Skeletal muscle cell (primary cell): ENCODE measurements around the gene RAET1G.
"Not testable (repeated sequence)": the region's sequence is repeated elsewhere in the genome, so short reads cannot be mapped to it uniquely, and the experiment has no call there.

Experiments used
- DNase-seq: peaks from one replicate; pipeline ENCODE4 v3.0.0-alpha.2; 2010; ENCODE audit warnings: low read depth
- H3K4me3 ChIP-seq: 2 replicates; pipeline ENCODE4 v1.5.1; 2011; ENCODE audit warnings: low read depth, mild to moderate bottlenecking, control low read depth, low read length, moderate library complexity

RAET1G gene

GRCh38 chr6:149936743-149937142 lies 13.8 kb upstream of the RAET1G start:
- no peak overlapping the region for H3K4me3 ChIP-seq
- DNase-seq = no peak

GRCh38 chr6:149935668-149936067 lies 12.7 kb upstream of the RAET1G start:
- no peak for DNase-seq

GRCh38 chr6:149935246-149935645 lies 12.3 kb upstream of the RAET1G start:
- H3K4me3 ChIP-seq = no peak overlapping the region
- DNase-seq = no peak

More at GRCh38 chr6:149935668-149936067, 12.7 kb upstream of the RAET1G start:
- no peak overlapping the region for H3K4me3 ChIP-seq

GRCh38 chr6:149934249-149935156 lies 11.6 kb upstream of the RAET1G start:
- DNase-seq = peak; percentile 19
- H3K4me3 ChIP-seq = no peak overlapping the region

GRCh38 chr6:149933461-149933860 lies 10.5 kb upstream of the RAET1G start:
- DNase-seq = no peak
- H3K4me3 ChIP-seq = no peak overlapping the region

GRCh38 chr6:149933036-149933435 lies 10.1 kb upstream of the RAET1G start:
- no peak for DNase-seq
- no peak overlapping the region for H3K4me3 ChIP-seq

GRCh38 chr6:149931501-149931900 lies 8.6 kb upstream of the RAET1G start:
- no peak overlapping the region for H3K4me3 ChIP-seq
- no peak for DNase-seq

- DNase-seq = no peak
Measured at GRCh38 chr6:149929422-149929821, 6.5 kb upstream of the RAET1G start.

GRCh38 chr6:149927025-149927424 lies 4.1 kb upstream of the RAET1G start:
- DNase-seq, H3K4me3 ChIP-seq: not testable (repeated sequence)

More at GRCh38 chr6:149929422-149929821, 6.5 kb upstream of the RAET1G start:
- no peak overlapping the region for H3K4me3 ChIP-seq

- H3K4me3 ChIP-seq = peak overlapping the region; percentile 51
- DNase-seq = no peak
Measured at GRCh38 chr6:149925974-149926777, 3.3 kb upstream of the RAET1G start.

- no peak for DNase-seq
- peak overlapping the region; percentile 51 for H3K4me3 ChIP-seq
Measured at GRCh38 chr6:149925253-149925973, 2.5 kb upstream of the RAET1G start.

- DNase-seq = no peak
- no peak overlapping the region for H3K4me3 ChIP-seq
Measured at GRCh38 chr6:149924933-149925252, 2.0 kb upstream of the RAET1G start.

- no peak overlapping the region for H3K4me3 ChIP-seq
- DNase-seq = no peak
Measured at GRCh38 chr6:149924206-149924932, 1.4 kb upstream of the RAET1G start.

- peak overlapping the region; percentile 56 for H3K4me3 ChIP-seq
Measured at GRCh38 chr6:149923327-149923986, 536 bp upstream of the RAET1G start.

GRCh38 chr6:149922091-149922490 lies 830 bp downstream of the RAET1G start:
- DNase-seq = not testable (repeated sequence)
- H3K4me3 ChIP-seq = peak overlapping the region; percentile 56

More at GRCh38 chr6:149923327-149923986, 536 bp upstream of the RAET1G start:
- no peak for DNase-seq

GRCh38 chr6:149921361-149921760 lies 1.6 kb downstream of the RAET1G start:
- H3K4me3 ChIP-seq = no peak overlapping the region
- no peak for DNase-seq

GRCh38 chr6:149919834-149920225 lies 3.1 kb downstream of the RAET1G start:
- no peak overlapping the region for H3K4me3 ChIP-seq
- no peak for DNase-seq

- H3K4me3 ChIP-seq, DNase-seq: not testable (repeated sequence)
Measured at GRCh38 chr6:149919126-149919833, 3.6 kb downstream of the RAET1G start.
